GM19025 (cell line): ENCODE measurements around the gene OR1N2.
"Not testable (repeated sequence)": the region's sequence is repeated elsewhere in the genome, so short reads cannot be mapped to it uniquely, and the experiment has no call there.

Source experiments
- ATAC-seq: cut with Tn5 transposase; IDR thresholded peaks from one replicate; pipeline ENCODE4 v1.9.1; 2021; ENCODE audit warnings: mild to moderate bottlenecking, low read depth, moderate library complexity; ENCODE audit not compliant: unreplicated experiment

The OR1N2 gene

DNA sequence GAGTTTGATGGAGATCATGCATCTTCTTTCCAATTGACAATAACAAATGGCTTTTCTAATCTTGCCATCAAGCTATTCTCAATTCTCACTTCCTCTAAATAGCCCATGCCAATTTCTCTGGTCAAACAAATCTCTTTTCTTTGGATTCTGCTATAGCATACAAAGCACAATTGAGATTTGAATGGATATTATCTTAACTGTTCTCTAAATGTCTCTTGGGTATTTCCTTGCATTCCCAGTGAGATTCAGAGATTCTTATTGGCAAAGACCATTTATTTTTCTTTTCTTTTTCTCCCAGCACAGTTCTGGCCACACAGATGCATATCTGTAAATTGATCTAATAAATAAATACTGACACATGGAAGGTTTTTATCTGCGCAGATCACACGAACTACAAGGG lies at the start of gene OR1N2:
TSS of gene OR1N2 (plus strand) at position 301 of the 400 bp plus-strand sequence. CDS start 100 bp downstream, outside the sequence.
- no peak for ATAC-seq

GRCh38 chr9:122506964-122507363 lies 45.9 kb upstream of the OR1N2 start:
- ATAC-seq, result no peak

DNA sequence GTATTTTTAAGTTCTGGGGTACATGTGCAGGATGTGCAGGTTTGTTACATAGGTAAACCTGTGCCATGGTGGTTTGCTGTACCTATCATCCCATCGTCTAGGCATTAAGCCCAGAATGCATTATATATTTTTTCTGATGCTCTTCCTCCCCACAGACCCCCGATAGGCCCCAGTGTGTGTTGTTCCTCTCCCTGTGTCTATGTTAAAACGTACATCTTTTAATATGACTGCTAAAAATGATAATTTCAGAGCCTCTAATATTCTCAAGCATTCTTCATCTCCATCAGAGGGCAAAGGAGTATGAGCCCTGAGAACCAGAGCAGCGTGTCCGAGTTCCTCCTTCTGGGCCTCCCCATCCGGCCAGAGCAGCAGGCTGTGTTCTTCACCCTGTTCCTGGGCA lies 42.4 kb upstream of the OR1N2 start, which contains the start of gene OR1J2:
TSS of gene OR1J2 (plus strand) at position 301 of the 400 bp plus-strand sequence. CDS start at position 301, 0 bp downstream.
- ATAC-seq, result no peak

DNA sequence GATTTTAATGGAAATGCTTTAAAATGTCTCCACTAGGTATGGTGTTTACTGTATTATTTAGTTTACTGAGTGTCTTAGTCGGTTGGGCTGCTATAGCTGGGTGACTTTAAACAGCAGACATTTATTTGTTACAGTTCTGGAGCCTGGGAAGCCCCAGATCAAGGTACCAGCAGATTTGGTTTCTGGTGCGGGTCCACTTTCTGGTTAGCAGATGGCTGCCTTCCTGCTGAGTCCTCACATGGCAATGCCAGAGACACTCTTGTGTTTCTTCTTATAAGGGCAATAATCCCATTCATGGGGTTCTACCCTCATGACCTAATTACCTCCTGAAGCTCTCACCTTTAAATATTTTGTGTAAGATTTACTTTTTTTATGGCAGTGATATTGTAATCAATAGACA lies 34.7 kb upstream of the OR1N2 start:
- no peak for ATAC-seq

DNA sequence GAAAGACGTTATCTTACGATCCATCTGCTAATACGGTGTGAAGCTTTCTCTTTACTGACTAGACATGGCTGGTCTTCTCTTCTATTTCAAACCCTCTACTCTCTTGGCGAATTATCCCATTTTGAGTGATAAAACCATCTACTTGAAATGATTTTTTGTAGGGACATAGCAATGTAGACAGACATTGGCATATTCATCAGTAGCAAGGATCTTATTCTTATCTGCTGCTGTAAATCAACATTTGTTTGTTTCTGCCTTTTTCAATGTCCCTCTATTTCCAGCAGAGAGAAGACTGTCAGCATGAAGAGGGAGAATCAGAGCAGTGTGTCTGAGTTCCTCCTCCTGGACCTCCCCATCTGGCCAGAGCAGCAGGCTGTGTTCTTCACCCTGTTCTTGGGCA lies 34.1 kb upstream of the OR1N2 start, which contains the start of gene OR1J4:
TSS of gene OR1J4 (plus strand) at position 301 of the 400 bp plus-strand sequence. CDS start at position 301, 0 bp downstream.
- ATAC-seq, result no peak

DNA sequence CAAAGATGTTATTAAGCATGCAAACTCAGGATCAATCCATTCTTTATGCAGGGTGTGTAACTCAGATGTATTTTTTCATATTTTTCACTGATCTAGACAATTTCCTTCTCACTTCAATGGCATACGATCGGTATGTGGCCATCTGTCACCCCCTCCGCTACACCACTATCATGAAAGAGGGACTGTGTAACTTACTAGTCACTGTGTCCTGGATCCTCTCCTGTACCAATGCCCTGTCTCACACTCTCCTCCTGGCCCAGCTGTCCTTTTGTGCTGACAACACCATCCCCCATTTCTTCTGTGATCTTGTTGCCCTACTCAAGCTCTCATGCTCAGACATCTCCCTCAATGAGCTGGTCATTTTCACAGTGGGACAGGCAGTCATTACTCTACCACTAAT lies 33.5 kb upstream of the OR1N2 start:
- no peak for ATAC-seq

- ATAC-seq, result no peak
These were observed 26.3 kb upstream of the OR1N2 start for GRCh38 chr9:122526602-122527001.

DNA sequence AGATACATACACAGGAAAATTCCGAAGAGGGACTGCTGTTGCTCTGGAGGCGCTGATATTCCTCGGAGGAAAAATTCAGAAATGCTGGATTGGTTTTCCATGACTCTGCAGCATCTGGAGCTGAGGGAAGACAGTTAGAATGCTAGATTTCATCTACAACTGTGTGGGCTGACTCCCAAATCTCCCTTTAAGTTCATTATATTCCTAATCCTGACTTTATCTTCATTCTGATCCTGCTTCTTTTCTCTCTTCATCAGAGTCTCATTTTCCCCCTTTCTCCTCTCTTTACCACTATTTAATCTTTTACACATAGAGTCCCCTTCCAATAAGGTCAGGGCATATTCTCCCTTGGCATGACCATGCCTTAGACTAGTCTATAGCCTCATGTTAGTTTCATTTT lies 25.7 kb upstream of the OR1N2 start, which contains the start of gene OR1N1:
TSS of gene OR1N1 (minus strand) at position 101 of the 400 bp plus-strand sequence. CDS start at position 101, 0 bp downstream.
- ATAC-seq, result no peak

- not testable (repeated sequence) for ATAC-seq
These were observed 21.8 kb upstream of the OR1N2 start for GRCh38 chr9:122531157-122531556.

DNA sequence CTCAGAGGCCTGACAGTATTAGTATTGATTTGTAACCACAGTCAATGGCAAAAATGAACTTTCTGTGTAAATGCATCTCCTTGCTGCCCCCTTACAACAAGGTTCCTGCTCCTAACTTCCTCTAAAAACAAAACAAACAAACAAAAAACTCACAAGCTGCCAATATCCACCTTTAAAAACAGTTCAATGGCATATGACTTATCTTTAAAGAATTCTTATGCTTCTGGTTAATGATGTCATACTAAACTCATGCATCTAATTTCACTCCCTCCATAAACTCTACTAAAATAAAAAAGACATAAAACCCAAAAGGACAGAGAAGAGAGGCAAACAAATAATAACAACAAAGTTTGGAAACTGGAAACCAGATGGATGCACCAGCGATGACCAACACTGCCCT lies 16.8 kb upstream of the OR1N2 start:
- ATAC-seq, result no peak

DNA sequence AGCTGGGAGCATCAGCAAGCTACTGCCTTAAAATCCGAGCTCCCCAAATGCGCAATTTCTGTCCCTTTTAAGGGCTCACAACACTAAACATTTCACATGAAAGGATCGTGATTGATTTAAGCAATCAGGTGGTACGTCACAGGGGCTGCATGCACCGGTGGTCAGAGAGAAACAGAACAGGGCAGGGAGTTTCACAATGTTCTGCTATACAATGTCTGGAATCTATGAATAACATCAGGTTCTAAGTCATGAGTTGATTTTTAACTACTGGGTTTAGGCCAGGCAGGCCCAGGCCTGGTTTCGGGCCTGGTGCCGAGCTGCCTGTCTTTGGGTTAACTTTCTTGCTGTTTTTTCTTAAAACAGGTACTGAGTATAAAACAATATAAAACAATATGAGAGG lies 15.8 kb upstream of the OR1N2 start:
- ATAC-seq, result not testable (repeated sequence)

GRCh38 chr9:122538757-122539156 lies 14.2 kb upstream of the OR1N2 start:
- no peak for ATAC-seq

DNA sequence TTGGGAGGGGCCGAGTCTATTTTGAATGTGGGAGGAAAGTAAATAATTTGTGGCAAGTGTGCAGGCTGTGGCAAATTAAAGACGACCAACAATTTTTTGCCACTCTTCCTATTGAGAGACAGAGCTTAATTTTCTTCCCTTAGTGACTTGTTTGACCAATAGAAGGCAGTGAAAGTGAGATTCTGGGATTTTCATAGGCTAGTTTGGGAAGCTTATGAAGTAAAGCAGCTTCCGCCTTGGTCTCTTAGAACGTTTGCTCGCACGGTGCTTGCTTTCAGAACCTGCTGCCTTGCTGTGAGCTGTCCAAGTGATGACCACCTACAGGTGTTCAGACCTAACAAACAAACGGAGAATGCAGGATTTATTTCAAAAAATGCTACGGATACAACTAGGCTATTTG lies 6.7 kb upstream of the OR1N2 start:
- ATAC-seq, result no peak

DNA sequence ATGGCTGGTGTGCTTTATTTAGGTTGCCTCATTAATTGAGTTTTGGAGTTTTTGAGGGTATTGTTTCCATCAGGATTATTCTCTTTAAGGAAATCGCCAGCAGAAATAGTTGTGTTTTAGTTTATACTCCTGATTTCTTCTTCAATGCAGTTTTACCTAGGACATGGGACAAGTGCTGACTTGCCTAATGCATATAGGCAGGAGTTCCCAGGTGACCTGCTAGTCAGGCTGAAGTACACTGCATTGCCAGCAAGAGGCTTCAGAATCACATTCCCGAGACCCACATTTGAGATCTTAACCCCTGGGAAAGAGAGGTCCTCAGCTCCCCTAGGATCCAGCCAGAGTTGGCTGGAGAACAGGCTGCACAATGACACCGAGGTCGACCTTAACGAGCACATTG lies 1.5 kb upstream of the OR1N2 start:
- ATAC-seq, result no peak

- ATAC-seq, result no peak
These were observed 8.5 kb downstream of the OR1N2 start for GRCh38 chr9:122561446-122561845.

DNA sequence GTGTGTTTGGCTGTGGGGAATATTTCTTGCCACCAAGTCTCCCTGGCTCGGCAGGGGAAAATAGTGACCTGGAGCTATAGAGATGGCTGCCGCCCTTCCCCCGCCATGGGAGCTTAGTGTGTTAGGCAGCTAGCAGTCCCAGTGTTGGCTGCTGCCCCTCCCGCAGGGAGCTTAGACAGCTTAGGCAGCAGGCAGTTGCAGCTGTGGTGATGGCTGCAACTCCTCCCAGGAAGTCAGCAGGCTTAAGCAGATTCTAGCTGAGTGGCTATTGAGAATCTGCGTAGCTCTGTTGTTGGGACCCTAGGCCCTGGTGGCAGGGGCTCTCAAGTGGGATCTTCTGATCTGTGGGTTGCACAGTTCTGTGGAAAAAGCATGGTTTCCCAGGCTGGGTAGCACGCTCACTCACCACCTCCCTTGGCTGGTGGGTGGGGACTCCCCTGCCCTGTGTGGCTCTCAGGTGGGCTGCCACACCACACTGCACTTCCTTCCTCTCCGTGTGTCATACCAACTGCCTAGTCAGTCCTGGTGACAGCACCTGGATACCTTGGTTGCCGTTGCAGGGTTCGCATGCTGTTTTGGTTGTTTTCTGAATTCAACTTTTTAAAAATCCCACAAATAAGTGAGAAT lies 9.3 kb downstream of the OR1N2 start:
- no peak for ATAC-seq

DNA sequence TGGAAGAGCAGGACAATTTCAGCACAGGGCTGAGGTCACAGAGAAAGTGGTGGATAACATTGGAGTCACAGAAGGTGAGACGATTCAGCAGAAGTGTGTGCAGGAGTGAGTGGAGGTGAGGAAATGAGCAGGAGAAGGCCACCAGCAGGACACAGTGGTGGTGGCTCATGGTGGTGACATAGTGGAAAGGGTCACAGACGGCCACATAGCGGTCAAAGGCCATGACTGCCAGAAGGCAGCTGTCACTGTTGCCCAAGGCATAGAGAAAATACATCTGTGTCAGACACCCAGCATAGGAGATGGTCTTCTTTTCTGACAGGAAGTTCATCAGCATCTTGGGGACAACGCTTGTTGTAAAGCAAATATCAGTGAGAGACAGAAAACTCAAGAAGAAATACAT lies 15.0 kb downstream of the OR1N2 start:
- no peak for ATAC-seq

- ATAC-seq, result no peak
These were observed 19.5 kb downstream of the OR1N2 start for GRCh38 chr9:122572456-122572855.

- ATAC-seq, result no peak
These were observed 27.0 kb downstream of the OR1N2 start for GRCh38 chr9:122579874-122580273.

DNA sequence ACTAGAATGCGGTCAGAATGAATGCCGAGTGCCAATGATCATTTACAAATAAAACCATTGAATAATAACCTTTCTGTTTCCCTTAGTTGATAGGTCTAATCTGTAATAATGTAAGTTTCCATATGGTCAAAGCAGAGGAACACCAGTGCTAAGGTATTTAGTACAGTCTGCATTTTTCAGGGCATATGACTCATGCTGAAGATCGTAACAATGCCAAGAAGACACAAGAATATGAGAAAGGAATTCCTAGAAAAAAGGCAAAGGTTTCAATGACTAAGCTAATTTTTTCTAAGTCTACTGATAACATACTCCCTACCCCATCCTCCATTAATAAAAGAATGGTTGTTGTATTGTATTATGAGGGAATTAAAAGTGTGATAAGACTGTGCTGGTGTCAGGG lies 27.4 kb downstream of the OR1N2 start:
- no peak for ATAC-seq

DNA sequence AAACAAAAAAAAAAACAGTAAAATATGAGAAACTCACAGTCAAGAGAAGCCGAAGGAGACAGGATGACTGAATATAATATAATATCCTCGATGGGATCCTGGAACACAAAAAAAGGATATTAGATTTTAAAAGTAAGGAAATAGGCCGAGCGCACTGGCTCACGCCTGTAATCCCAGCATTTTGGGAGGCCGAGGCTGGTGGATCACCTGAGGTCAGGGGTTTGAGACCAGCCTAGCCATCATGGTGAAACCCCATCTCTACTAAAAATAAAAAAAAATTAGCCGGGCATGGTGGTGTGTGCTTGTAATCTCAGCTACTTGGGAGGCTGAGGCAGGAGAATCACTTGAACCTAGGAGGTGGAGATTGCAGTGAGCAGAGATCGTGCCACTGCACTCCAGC lies 30.4 kb downstream of the OR1N2 start, which contains the start of gene OR1L8:
TSS of gene OR1L8 (minus strand) at position 101 of the 400 bp plus-strand sequence. CDS start 14,907 bp downstream, outside the sequence.
- not testable (repeated sequence) for ATAC-seq
